ENCODE results near the gene OR11L1. TPM values are rescaled to one million over a fixed set of nuclear protein-coding genes. Genes with fewer than 3 reads are reported as not detected.

OR11L1 gene
- total and polyA plus RNA-seq, 2 donors: not detected

GRCh38 chr1:247855911-247856310 is 14.2 kb upstream of the OR11L1 start:
- WGBS: 97% methylated on average over 4 of the region's 4 CpGs
- peaks cover 2 to 29% of the 10 kb centered on the region in 2 donors for H3K27me3 ChIP-seq (ENCODE audit: control insufficient read depth in 2 of 2, insufficient read depth in 1 of 2, low read length in 1 of 2)
- no peaks in the 10 kb centered on the region for H3K36me3 ChIP-seq (ENCODE audit: control insufficient read depth in 2 of 2, insufficient read depth in 2 of 2, low read length in 1 of 2)
- H3K27ac ChIP-seq (ENCODE audit: low read depth in 1 of 2, low read length in 1 of 2): no peak overlapping the region
- no peaks in the 10 kb centered on the region for H3K9me3 ChIP-seq (ENCODE audit: control insufficient read depth in 2 of 2, insufficient read depth in 1 of 2, low read length in 1 of 2)
- no peak overlapping the region for H3K4me3 ChIP-seq (ENCODE audit: low read length in 2 of 2)
- no peak for DNase-seq (ENCODE audit: low read depth in 6 of 9, low spot score in 9 of 9)
- H3K4me1 ChIP-seq (ENCODE audit: control insufficient read depth in 2 of 2, insufficient read depth in 2 of 2, low read length in 2 of 2): peaks cover 5 to 6% of the 10 kb centered on the region in 2 donors

- Histone ChIP-seq H3K4me1 (ENCODE audit: control insufficient read depth in 2 of 2, insufficient read depth in 2 of 2, low read length in 2 of 2) (peaks cover 5 to 6% of the 10 kb centered on the region in 2 donors), H3K27me3 (ENCODE audit: control insufficient read depth in 2 of 2, insufficient read depth in 1 of 2, low read length in 1 of 2) (peaks cover 2 to 29% of the 10 kb centered on the region in 2 donors), H3K9me3 (ENCODE audit: control insufficient read depth in 2 of 2, insufficient read depth in 1 of 2, low read length in 1 of 2) (no peaks in the 10 kb centered on the region), H3K4me3 (ENCODE audit: low read length in 2 of 2) (no peak overlapping the region), H3K36me3 (ENCODE audit: control insufficient read depth in 2 of 2, insufficient read depth in 2 of 2, low read length in 1 of 2) (no peaks in the 10 kb centered on the region), H3K27ac (ENCODE audit: low read depth in 1 of 2, low read length in 1 of 2) (no peak overlapping the region)
- DNase-seq (ENCODE audit: low read depth in 6 of 9, low spot score in 9 of 9): no peak
- 90% methylated on average over 14 of the region's 14 CpGs for WGBS
Observed at GRCh38 chr1:247854899-247855545, 13.3 kb upstream of the OR11L1 start.

GRCh38 chr1:247849616-247850015 is 7.9 kb upstream of the OR11L1 start:
- H3K4me3 ChIP-seq (ENCODE audit: low read length in 2 of 2): no peak overlapping the region
- no peak for DNase-seq (ENCODE audit: low read depth in 6 of 9, low spot score in 9 of 9)
- WGBS: 93% methylated on average over 1 of the region's 1 CpG
- no peaks in the 10 kb centered on the region for H3K9me3 ChIP-seq (ENCODE audit: control insufficient read depth in 2 of 2, insufficient read depth in 1 of 2, low read length in 1 of 2)
- H3K27me3 ChIP-seq (ENCODE audit: control insufficient read depth in 2 of 2, insufficient read depth in 1 of 2, low read length in 1 of 2): no peaks in the 10 kb centered on the region
- no peak overlapping the region for H3K27ac ChIP-seq (ENCODE audit: low read depth in 1 of 2, low read length in 1 of 2)
- no peaks in the 10 kb centered on the region for H3K4me1 ChIP-seq (ENCODE audit: control insufficient read depth in 2 of 2, insufficient read depth in 2 of 2, low read length in 2 of 2)
- no peaks in the 10 kb centered on the region for H3K36me3 ChIP-seq (ENCODE audit: control insufficient read depth in 2 of 2, insufficient read depth in 2 of 2, low read length in 1 of 2)

- 95% methylated on average over 7 of the region's 7 CpGs for WGBS
- Histone ChIP-seq H3K9me3 (ENCODE audit: control insufficient read depth in 2 of 2, insufficient read depth in 1 of 2, low read length in 1 of 2) (no peaks in the 10 kb centered on the region), H3K27me3 (ENCODE audit: control insufficient read depth in 2 of 2, insufficient read depth in 1 of 2, low read length in 1 of 2) (no peaks in the 10 kb centered on the region), H3K4me3 (ENCODE audit: low read length in 2 of 2) (no peak overlapping the region), H3K27ac (ENCODE audit: low read depth in 1 of 2, low read length in 1 of 2) (no peak overlapping the region), H3K4me1 (ENCODE audit: control insufficient read depth in 2 of 2, insufficient read depth in 2 of 2, low read length in 2 of 2) (no peaks in the 10 kb centered on the region), H3K36me3 (ENCODE audit: control insufficient read depth in 2 of 2, insufficient read depth in 2 of 2, low read length in 1 of 2) (no peaks in the 10 kb centered on the region)
- DNase-seq (ENCODE audit: low read depth in 6 of 9, low spot score in 9 of 9): no peak
Observed at GRCh38 chr1:247848346-247848745, 6.7 kb upstream of the OR11L1 start.

GRCh38 chr1:247845693-247846017 is 4.0 kb upstream of the OR11L1 start:
- no peaks in the 10 kb centered on the region for H3K9me3 ChIP-seq (ENCODE audit: control insufficient read depth in 2 of 2, insufficient read depth in 1 of 2, low read length in 1 of 2)
- H3K4me1 ChIP-seq (ENCODE audit: control insufficient read depth in 2 of 2, insufficient read depth in 2 of 2, low read length in 2 of 2): no peaks in the 10 kb centered on the region
- no peak overlapping the region for H3K27ac ChIP-seq (ENCODE audit: low read depth in 1 of 2, low read length in 1 of 2)
- H3K4me3 ChIP-seq (ENCODE audit: low read length in 2 of 2): no peak overlapping the region
- no peaks in the 10 kb centered on the region for H3K36me3 ChIP-seq (ENCODE audit: control insufficient read depth in 2 of 2, insufficient read depth in 2 of 2, low read length in 1 of 2)
- no peak for DNase-seq (ENCODE audit: low read depth in 6 of 9, low spot score in 9 of 9)
- H3K27me3 ChIP-seq (ENCODE audit: control insufficient read depth in 2 of 2, insufficient read depth in 1 of 2, low read length in 1 of 2): no peaks in the 10 kb centered on the region
- 96% methylated on average over 5 of the region's 5 CpGs for WGBS

GRCh38 chr1:247845011-247845692 is 3.5 kb upstream of the OR11L1 start:
- Histone ChIP-seq H3K27me3 (ENCODE audit: control insufficient read depth in 2 of 2, insufficient read depth in 1 of 2, low read length in 1 of 2) (no peaks in the 10 kb centered on the region), H3K4me1 (ENCODE audit: control insufficient read depth in 2 of 2, insufficient read depth in 2 of 2, low read length in 2 of 2) (no peaks in the 10 kb centered on the region), H3K9me3 (ENCODE audit: control insufficient read depth in 2 of 2, insufficient read depth in 1 of 2, low read length in 1 of 2) (no peaks in the 10 kb centered on the region), H3K27ac (ENCODE audit: low read depth in 1 of 2, low read length in 1 of 2) (no peak overlapping the region), H3K36me3 (ENCODE audit: control insufficient read depth in 2 of 2, insufficient read depth in 2 of 2, low read length in 1 of 2) (no peaks in the 10 kb centered on the region), H3K4me3 (ENCODE audit: low read length in 2 of 2) (no peak overlapping the region)
- WGBS: 93% methylated on average over 12 of the region's 12 CpGs
- DNase-seq (ENCODE audit: low read depth in 6 of 9, low spot score in 9 of 9): no peak

GRCh38 chr1:247843411-247843810 is 1.7 kb upstream of the OR11L1 start:
- no peaks in the 10 kb centered on the region for H3K36me3 ChIP-seq (ENCODE audit: control insufficient read depth in 2 of 2, insufficient read depth in 2 of 2, low read length in 1 of 2)
- H3K4me1 ChIP-seq (ENCODE audit: control insufficient read depth in 2 of 2, insufficient read depth in 2 of 2, low read length in 2 of 2): no peaks in the 10 kb centered on the region
- H3K27ac ChIP-seq (ENCODE audit: low read depth in 1 of 2, low read length in 1 of 2): no peak overlapping the region
- no peaks in the 10 kb centered on the region for H3K9me3 ChIP-seq (ENCODE audit: control insufficient read depth in 2 of 2, insufficient read depth in 1 of 2, low read length in 1 of 2)
- 97% methylated on average over 2 of the region's 2 CpGs for WGBS
- no peak overlapping the region for H3K4me3 ChIP-seq (ENCODE audit: low read length in 2 of 2)
- H3K27me3 ChIP-seq (ENCODE audit: control insufficient read depth in 2 of 2, insufficient read depth in 1 of 2, low read length in 1 of 2): no peaks in the 10 kb centered on the region
- DNase-seq (ENCODE audit: low read depth in 6 of 9, low spot score in 9 of 9): no peak

GRCh38 chr1:247840818-247841217 is 878 bp downstream of the OR11L1 start:
- no peak overlapping the region for H3K27ac ChIP-seq (ENCODE audit: low read depth in 1 of 2, low read length in 1 of 2)
- H3K4me1 ChIP-seq (ENCODE audit: control insufficient read depth in 2 of 2, insufficient read depth in 2 of 2, low read length in 2 of 2): no peaks in the 10 kb centered on the region
- WGBS: 51% methylated on average over 2 of the region's 2 CpGs
- DNase-seq (ENCODE audit: low read depth in 6 of 9, low spot score in 9 of 9): peak in 2 of 9 donors; percentile 7 to 19
- no peak overlapping the region for H3K4me3 ChIP-seq (ENCODE audit: low read length in 2 of 2)
- H3K9me3 ChIP-seq (ENCODE audit: control insufficient read depth in 2 of 2, insufficient read depth in 1 of 2, low read length in 1 of 2): no peaks in the 10 kb centered on the region
- no peaks in the 10 kb centered on the region for H3K27me3 ChIP-seq (ENCODE audit: control insufficient read depth in 2 of 2, insufficient read depth in 1 of 2, low read length in 1 of 2)
- no peaks in the 10 kb centered on the region for H3K36me3 ChIP-seq (ENCODE audit: control insufficient read depth in 2 of 2, insufficient read depth in 2 of 2, low read length in 1 of 2)

GRCh38 chr1:247833601-247834000 is 8.1 kb downstream of the OR11L1 start:
- Histone ChIP-seq H3K27me3 (ENCODE audit: control insufficient read depth in 2 of 2, insufficient read depth in 1 of 2, low read length in 1 of 2) (no peaks in the 10 kb centered on the region), H3K9me3 (ENCODE audit: control insufficient read depth in 2 of 2, insufficient read depth in 1 of 2, low read length in 1 of 2) (no peaks in the 10 kb centered on the region), H3K36me3 (ENCODE audit: control insufficient read depth in 2 of 2, insufficient read depth in 2 of 2, low read length in 1 of 2) (no peaks in the 10 kb centered on the region), H3K27ac (ENCODE audit: low read depth in 1 of 2, low read length in 1 of 2) (no peak overlapping the region), H3K4me3 (ENCODE audit: low read length in 2 of 2) (no peak overlapping the region), H3K4me1 (ENCODE audit: control insufficient read depth in 2 of 2, insufficient read depth in 2 of 2, low read length in 2 of 2) (no peaks in the 10 kb centered on the region)
- no peak for DNase-seq (ENCODE audit: low read depth in 6 of 9, low spot score in 9 of 9)
- WGBS: 96% methylated on average over 6 of the region's 6 CpGs
